Spleen (tissue), 11 donors: ENCODE measurements around the gene PNLIPRP1. TPM values are rescaled to one million over a fixed set of nuclear protein-coding genes. Genes with fewer than 3 reads are reported as not detected.

Experiments used
- DNase-seq: peaks from one replicate; pipeline ENCODE4 v3.0.0-alpha.2; 2020
- H3K27ac ChIP-seq, 8 donors: fragments of 200-600 bp; sonication (generic) in 7 of 8; 1 replicate in 4 of 8; 2 replicates in 4 of 8; pipeline versions ENCODE4 v1.5.0 to v1.8.0; 2016 to 2021; ENCODE audit warnings: inconsistent platforms in 4 of 8, mild to moderate bottlenecking in 4 of 8, moderate library complexity in 1 of 8
- H3K27me3 ChIP-seq, 7 donors: fragments of 200-600 bp; sonication (generic) in 6 of 7; replicated peaks in 1 of 7; 1 replicate in 4 of 7; 2 replicates in 3 of 7; pipeline versions ENCODE4 v1.5.0 to v1.8.0; 2016 to 2021; ENCODE audit warnings: inconsistent platforms in 3 of 7, mild to moderate bottlenecking in 1 of 7
- H3K36me3 ChIP-seq, 6 donors: fragments of 200-600 bp; sonication (generic) in 5 of 6; 1 replicate in 4 of 6; 2 replicates in 2 of 6; pipeline versions ENCODE4 v1.5.0 to v1.8.0; 2016 to 2021; ENCODE audit warnings: inconsistent platforms in 2 of 6
- H3K4me1 ChIP-seq, 6 donors: fragments of 200-600 bp; sonication (generic) in 5 of 6; 1 replicate in 3 of 6; 2 replicates in 3 of 6; pipeline versions ENCODE4 v1.5.0 to v1.8.0; 2016 to 2021; ENCODE audit warnings: inconsistent platforms in 3 of 6
- H3K4me3 ChIP-seq, 8 donors: fragments of 200-600 bp; sonication (generic) in 7 of 8; 1 replicate in 4 of 8; 2 replicates in 4 of 8; pipeline versions ENCODE4 v1.5.0 to v1.8.0; 2016 to 2021; ENCODE audit warnings: inconsistent platforms in 4 of 8, mild to moderate bottlenecking in 4 of 8, moderate library complexity in 2 of 8
- H3K9me3 ChIP-seq, 8 donors: fragments of 200-600 bp; sonication (generic) in 7 of 8; 1 replicate in 4 of 8; 2 replicates in 4 of 8; pipeline versions ENCODE4 v1.5.0 to v1.8.0; 2016 to 2021; ENCODE audit warnings: inconsistent platforms in 4 of 8
- POLR2A ChIP-seq, 3 donors: fragments of 450-650 bp; IDR thresholded peaks; one replicate each; pipeline ENCODE4 v1.5.1; 2017; ENCODE audit warnings: antibody characterized with exemption in 3 of 3, mild to moderate bottlenecking in 1 of 3
- POLR2AphosphoS5 ChIP-seq, 3 donors: sonication (generic); formaldehyde crosslinking; IDR thresholded peaks; one replicate each; pipeline ENCODE4 v1.5.1; 2017; ENCODE audit warnings: antibody characterized with exemption in 3 of 3
- WGBS, 5 donors: extraction: QIAGEN DNeasy Blood & Tissue Kit in 3 of 5; methylation state at CpG; one replicate each; pipeline versions ENCODE4 v1.1.5 to v1.1.7; 2013 to 2018; 5-methylcytosine and 5-hydroxymethylcytosine counted together
- intact Hi-C: fragments of 100-400 bp; cut with DNase I; formaldehyde crosslinking; loops from one replicate; pipeline ENCODE4 v1.15.0; 2023; ENCODE audit warnings: low total_unique reads
- polyA plus RNA-seq, 3 donors: library from polyadenylated mRNA; stranded (reverse); fragments of 200-250 nt; gene quantifications; one replicate each; pipeline ENCODE4 v1.2.1, GENCODE V29; 2013
- total RNA-seq, 7 donors: library from RNA; depleted of rRNA in 3 of 7; stranded (reverse); fragments of >200 nt in 3 of 7; fragmentation: NEBNext Ultra II Directional in 4 of 7; extraction: Animal tissue kit (Norgen Biotek cat#: 25700) in 4 of 7; gene quantifications; one replicate each; pipeline versions ENCODE4 v1.1.0 to v1.2.1, GENCODE V29; 2016 to 2021
- TF ChIP-seq, protein P1 (sequence below), 11 experiments: fragments of 200-600 bp in 7 of 11; fragments of 450-650 bp in 4 of 11; sonication (generic) in 4 of 11; IDR thresholded peaks in 8 of 11; conservative IDR thresholded peaks in 3 of 11; 1 replicate in 7 of 11; 2 replicates in 4 of 11; pipeline versions ENCODE4 v1.4.0 to v1.8.0; 2016 to 2021; ENCODE audit warnings: antibody characterized with exemption in 11 of 11, inconsistent platforms in 4 of 11, mild to moderate bottlenecking in 1 of 11
- donor health status: healthy with polysubstance abuse.
- donor health status: DM: no; HTN: no; CAD: no; lungs with moderate emphysema.
- donor health status: DM: no; HTN: no; CAD: no.
- donor health status: Bipolar disorder and iron deficiency.
- donor health status: healthy.
- donor health status: DM: no; HTN: no; CAD: no.
- donor health status: DM: yes; HTN: yes; CAD: no.

The PNLIPRP1 gene
- total and polyA plus RNA-seq, 10 donors: 0.06 to 1.2 (median 0.44) TPM; not detected in 4

- no peak overlapping the region for H3K4me3 ChIP-seq
- H3K4me1 ChIP-seq: no peaks in the 10 kb centered on the region
- H3K27me3 ChIP-seq: peaks cover 0 to 41% (median 14%) of the 10 kb centered on the region in 7 donors
- intact Hi-C loops: no loop called here
- no peak for DNase-seq
- H3K36me3 ChIP-seq: no peaks in the 10 kb centered on the region
- H3K9me3 ChIP-seq: no peaks in the 10 kb centered on the region
- WGBS, 5 donors: 73 to 91% (median 78%) methylated on average over 4 of the region's 4 CpGs
- no peak overlapping the region for H3K27ac ChIP-seq
- TF ChIP-seq POLR2AphosphoS5 (IDR thresholded peaks at IDR 0.05): no peak
Observed at GRCh38 chr10:116629340-116629739, 38.6 kb downstream of the PNLIPRP1 start.

GRCh38 chr10:116630020-116630419, 39.3 kb downstream of the PNLIPRP1 start:
- no peak for DNase-seq
- no peak for TF ChIP-seq POLR2A (IDR thresholded peaks at IDR 0.05)
- TF ChIP-seq, protein P1, sequence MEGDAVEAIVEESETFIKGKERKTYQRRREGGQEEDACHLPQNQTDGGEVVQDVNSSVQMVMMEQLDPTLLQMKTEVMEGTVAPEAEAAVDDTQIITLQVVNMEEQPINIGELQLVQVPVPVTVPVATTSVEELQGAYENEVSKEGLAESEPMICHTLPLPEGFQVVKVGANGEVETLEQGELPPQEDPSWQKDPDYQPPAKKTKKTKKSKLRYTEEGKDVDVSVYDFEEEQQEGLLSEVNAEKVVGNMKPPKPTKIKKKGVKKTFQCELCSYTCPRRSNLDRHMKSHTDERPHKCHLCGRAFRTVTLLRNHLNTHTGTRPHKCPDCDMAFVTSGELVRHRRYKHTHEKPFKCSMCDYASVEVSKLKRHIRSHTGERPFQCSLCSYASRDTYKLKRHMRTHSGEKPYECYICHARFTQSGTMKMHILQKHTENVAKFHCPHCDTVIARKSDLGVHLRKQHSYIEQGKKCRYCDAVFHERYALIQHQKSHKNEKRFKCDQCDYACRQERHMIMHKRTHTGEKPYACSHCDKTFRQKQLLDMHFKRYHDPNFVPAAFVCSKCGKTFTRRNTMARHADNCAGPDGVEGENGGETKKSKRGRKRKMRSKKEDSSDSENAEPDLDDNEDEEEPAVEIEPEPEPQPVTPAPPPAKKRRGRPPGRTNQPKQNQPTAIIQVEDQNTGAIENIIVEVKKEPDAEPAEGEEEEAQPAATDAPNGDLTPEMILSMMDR (IDR thresholded peaks at IDR 0.05 in 8 of 11, conservative IDR thresholded peaks at IDR 0.05 in 3 of 11): no peak
- TF ChIP-seq POLR2AphosphoS5 (IDR thresholded peaks at IDR 0.05): no peak
- Histone ChIP-seq H3K27ac (no peak overlapping the region), H3K4me3 (no peak overlapping the region), H3K36me3 (no peaks in the 10 kb centered on the region), H3K9me3 (no peaks in the 10 kb centered on the region), H3K27me3 (peaks cover 0 to 35% (median 14%) of the 10 kb centered on the region in 7 donors), H3K4me1 (no peaks in the 10 kb centered on the region)
- intact Hi-C loops: no loop called here
- 76 to 92% (median 88%) methylated on average over 2 of the region's 2 CpGs for WGBS, 5 donors

GRCh38 chr10:116631871-116632295, 41.1 kb downstream of the PNLIPRP1 start:
- no peaks in the 10 kb centered on the region for H3K36me3 ChIP-seq
- 84 to 89% (median 88%) methylated on average over 6 of the region's 6 CpGs for WGBS, 5 donors
- no peaks in the 10 kb centered on the region for H3K9me3 ChIP-seq
- DNase-seq: no peak
- H3K4me3 ChIP-seq: no peak overlapping the region
- H3K4me1 ChIP-seq: no peaks in the 10 kb centered on the region
- H3K27me3 ChIP-seq: peaks cover 0 to 20% (median 12%) of the 10 kb centered on the region in 7 donors
- intact Hi-C loops: no loop called here
- H3K27ac ChIP-seq: no peak overlapping the region
- TF ChIP-seq POLR2AphosphoS5 (IDR thresholded peaks at IDR 0.05) (no peak), POLR2A (IDR thresholded peaks at IDR 0.05) (no peak)
- TF ChIP-seq, protein P1 (IDR thresholded peaks at IDR 0.05 in 8 of 11, conservative IDR thresholded peaks at IDR 0.05 in 3 of 11): no peak

GRCh38 chr10:116632596-116633215, 41.9 kb downstream of the PNLIPRP1 start:
- 86 to 94% (median 90%) methylated on average over 14 to 17 of the region's 17 CpGs for WGBS, 5 donors

More at GRCh38 chr10:116632596-116633215, 41.9 kb downstream of the PNLIPRP1 start:
- Histone ChIP-seq H3K9me3 (no peaks in the 10 kb centered on the region), H3K4me3 (no peak overlapping the region), H3K27me3 (peaks cover 0 to 11% (median 3%) of the 10 kb centered on the region in 7 donors), H3K36me3 (no peaks in the 10 kb centered on the region), H3K4me1 (no peaks in the 10 kb centered on the region), H3K27ac (no peak overlapping the region)
- no peak for DNase-seq
- TF ChIP-seq POLR2AphosphoS5 (IDR thresholded peaks at IDR 0.05) (no peak), POLR2A (IDR thresholded peaks at IDR 0.05) (no peak)
- TF ChIP-seq, protein P1 (IDR thresholded peaks at IDR 0.05 in 8 of 11, conservative IDR thresholded peaks at IDR 0.05 in 3 of 11): no peak
- intact Hi-C loops: no loop called here
